Posterior vena cava (tissue), 2 donors: ENCODE results near the gene SDK1. TPM values are rescaled to one million over a fixed set of nuclear protein-coding genes. Genes with fewer than 3 reads are reported as not detected.
A peak's percentile ranks its signal among the peaks of the same experiment; 100 is the strongest.

Experiments used
- DNase-seq: peaks from one replicate; pipeline ENCODE4 v3.0.0-alpha.2; 2020; ENCODE audit warnings: low spot score
- intact Hi-C, 2 donors: fragments of 100-400 bp; cut with DNase I; formaldehyde crosslinking; loops; one replicate each; pipeline versions ENCODE4 v1.14.1 to v1.14.2; 2022 to 2023
- total RNA-seq, 2 donors: library from RNA; stranded (reverse); fragmentation: NEBNext Ultra II Directional; extraction: Animal tissue kit (Norgen Biotek cat#: 25700); gene quantifications; one replicate each; pipeline ENCODE4 v1.2.1, GENCODE V29; 2021
- donor health status: DM: yes; HTN: yes; CAD: no.
- donor health status: DM: yes; HTN: yes; CAD: no.

The SDK1 gene
- total RNA-seq, 2 donors from 2014 or later: 14.4 to 18.3 TPM

- intact Hi-C loops: loop anchor here in 1 of 2 donors (10.0 kb wide), 1 partner anchor 1685 kb away; no protein-coding TSS in a partner anchor
- DNase-seq: no peak
Observed at GRCh38 chr7:4190010-4190981, 889.2 kb downstream of the SDK1 start.

GRCh38 chr7:4191046-4191445 is 890.0 kb downstream of the SDK1 start:
- intact Hi-C loops: loop anchor here in 1 of 2 donors (10.0 kb wide), 1 partner anchor 1684 kb away; no protein-coding TSS in a partner anchor
- DNase-seq: no peak

- intact Hi-C loops: loop anchor here in 1 of 2 donors (10.0 kb wide), 1 partner anchor 1683 kb away; no protein-coding TSS in a partner anchor
- no peak for DNase-seq
Observed at GRCh38 chr7:4191525-4191924, 890.5 kb downstream of the SDK1 start.

GRCh38 chr7:4195660-4196059 is 894.6 kb downstream of the SDK1 start:
- no peak for DNase-seq
- intact Hi-C loops: loop anchor here in 1 of 2 donors (10.0 kb wide), 1 partner anchor 1679 kb away; no protein-coding TSS in a partner anchor

GRCh38 chr7:4196121-4196819 is 895.2 kb downstream of the SDK1 start:
- DNase-seq: no peak
- intact Hi-C loops: loop anchor here in 1 of 2 donors (10.0 kb wide), 1 partner anchor 1679 kb away; no protein-coding TSS in a partner anchor

GRCh38 chr7:4198301-4198700 is 897.2 kb downstream of the SDK1 start:
- intact Hi-C loops: loop anchor here in 1 of 2 donors (10.0 kb wide), 1 partner anchor 1676 kb away; no protein-coding TSS in a partner anchor

GRCh38 chr7:4200546-4201094 is 899.6 kb downstream of the SDK1 start:
- intact Hi-C loops: no loop called here
- DNase-seq: no peak

More at GRCh38 chr7:4198301-4198700, 897.2 kb downstream of the SDK1 start:
- DNase-seq: no peak

- DNase-seq: no peak
- intact Hi-C loops: no loop called here
Observed at GRCh38 chr7:4201566-4201965, 900.5 kb downstream of the SDK1 start.

GRCh38 chr7:4202154-4202736 is 901.2 kb downstream of the SDK1 start:
- DNase-seq: no peak
- intact Hi-C loops: no loop called here

- no peak for DNase-seq
- intact Hi-C loops: no loop called here
Observed at GRCh38 chr7:4202954-4203353, 901.9 kb downstream of the SDK1 start.

GRCh38 chr7:4203626-4204512 is 902.8 kb downstream of the SDK1 start:
- DNase-seq: no peak
- intact Hi-C loops: no loop called here

GRCh38 chr7:4204513-4205165 is 903.6 kb downstream of the SDK1 start:
- intact Hi-C loops: no loop called here

GRCh38 chr7:4205828-4206227 is 904.8 kb downstream of the SDK1 start:
- intact Hi-C loops: no loop called here
- peak; percentile 75 for DNase-seq

More at GRCh38 chr7:4204513-4205165, 903.6 kb downstream of the SDK1 start:
- peak; percentile 53 for DNase-seq

GRCh38 chr7:4207011-4207410 is 906.0 kb downstream of the SDK1 start:
- peak; percentile 56 for DNase-seq

GRCh38 chr7:4208086-4208485 is 907.0 kb downstream of the SDK1 start:
- peak; percentile 79 for DNase-seq
- intact Hi-C loops: no loop called here

More at GRCh38 chr7:4207011-4207410, 906.0 kb downstream of the SDK1 start:
- intact Hi-C loops: no loop called here

- DNase-seq: peak; percentile 61
- intact Hi-C loops: no loop called here
Observed at GRCh38 chr7:4208586-4208985, 907.5 kb downstream of the SDK1 start.

GRCh38 chr7:4209126-4209525 is 908.1 kb downstream of the SDK1 start:
- intact Hi-C loops: no loop called here
- peak; percentile 65 for DNase-seq

GRCh38 chr7:4209966-4210365 is 908.9 kb downstream of the SDK1 start:
- intact Hi-C loops: no loop called here
- DNase-seq: peak; percentile 75
